ENCODE data around the gene PHF12.

PHF12 gene

GRCh38 chr17:28908640-28909167 lies 42.6 kb downstream of the PHF12 start:
- no peak for TF ChIP-seq CTCF (IDR thresholded peaks at IDR 0.05)

- no peak for TF ChIP-seq CTCF (IDR thresholded peaks at IDR 0.05)
These were observed 43.4 kb downstream of the PHF12 start for GRCh38 chr17:28907709-28908475.

- TF ChIP-seq CTCF (IDR thresholded peaks at IDR 0.05) = no peak
These were observed 44.4 kb downstream of the PHF12 start for GRCh38 chr17:28906706-28907438.

- no peak for TF ChIP-seq CTCF (IDR thresholded peaks at IDR 0.05)
These were observed 45.0 kb downstream of the PHF12 start for GRCh38 chr17:28906276-28906675.

- TF ChIP-seq CTCF (IDR thresholded peaks at IDR 0.05) = no peak
These were observed 46.5 kb downstream of the PHF12 start for GRCh38 chr17:28904800-28905199.

GRCh38 chr17:28902819-28903545 lies 48.3 kb downstream of the PHF12 start, which contains the start of gene DHRS13:
DHRS13 (minus strand) TSS chr17:28903079; CDS start chr17:28902944, 135 bp downstream.
- peak; percentile 100 for TF ChIP-seq CTCF (IDR thresholded peaks at IDR 0.05)

All from LNCAP (cell line).